SIG-M5 treated with dmso at 0.1 percent for 504 hours (cell line): ENCODE data around the gene SPINK14.

Source experiments
- DNase-seq: peaks from one replicate; lab custom pipeline; 2025; ENCODE audit not compliant: unreplicated experiment; lab: John Stamatoyannopoulos, UW

Gene SPINK14

GRCh38 chr5:148193202-148193601 is 24.9 kb downstream of the SPINK14 start:
- no peak for DNase-seq

- no peak for DNase-seq
These were observed 32.8 kb downstream of the SPINK14 start for GRCh38 chr5:148201151-148201550.

GRCh38 chr5:148202531-148203203 is 34.3 kb downstream of the SPINK14 start, which contains the start of gene SPINK6:
Gene SPINK6, plus strand, starts transcription at chr5:148203042. Its CDS starts 55 bp downstream, at chr5:148203097.
- DNase-seq, result no peak

- DNase-seq, result no peak
These were observed 36.9 kb downstream of the SPINK14 start for GRCh38 chr5:148205044-148205806.

GRCh38 chr5:148205865-148206264 is 37.5 kb downstream of the SPINK14 start:
- no peak for DNase-seq

GRCh38 chr5:148206620-148207019 is 38.3 kb downstream of the SPINK14 start:
- no peak for DNase-seq

- no peak for DNase-seq
These were observed 39.9 kb downstream of the SPINK14 start for GRCh38 chr5:148208226-148208625.

- DNase-seq, result no peak
These were observed 40.9 kb downstream of the SPINK14 start for GRCh38 chr5:148209151-148209770.

GRCh38 chr5:148214665-148215185 is 46.4 kb downstream of the SPINK14 start:
- no peak for DNase-seq

GRCh38 chr5:148221508-148221907 is 53.2 kb downstream of the SPINK14 start:
- no peak for DNase-seq

- no peak for DNase-seq
These were observed 55.9 kb downstream of the SPINK14 start for GRCh38 chr5:148224117-148224742.
